Measurements from ENCODE around the gene MACROD2.

MACROD2 gene

DNA sequence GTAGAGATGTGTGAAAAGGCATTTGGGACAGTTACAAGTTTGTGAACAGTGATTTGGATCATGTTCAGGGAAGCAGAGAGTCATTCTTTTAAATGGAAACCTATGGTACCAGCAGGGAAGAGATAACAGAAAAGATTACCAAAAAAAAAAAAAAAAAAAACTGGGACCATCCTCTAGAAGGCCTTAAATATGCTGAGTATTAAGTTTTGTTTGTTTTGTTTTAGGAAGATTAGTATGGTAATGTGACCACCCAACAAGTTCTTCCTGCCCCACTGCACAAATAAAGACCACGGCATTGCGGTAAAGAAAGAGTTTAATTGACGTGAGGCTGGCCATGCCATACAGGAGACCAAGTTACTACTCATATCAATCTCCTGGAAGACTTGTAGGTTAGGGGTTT lies 1631.8 kb downstream of the MACROD2 start:
- DNase-seq (ENCODE audit: low read depth), result no peak
- TF ChIP-seq, protein P1, sequence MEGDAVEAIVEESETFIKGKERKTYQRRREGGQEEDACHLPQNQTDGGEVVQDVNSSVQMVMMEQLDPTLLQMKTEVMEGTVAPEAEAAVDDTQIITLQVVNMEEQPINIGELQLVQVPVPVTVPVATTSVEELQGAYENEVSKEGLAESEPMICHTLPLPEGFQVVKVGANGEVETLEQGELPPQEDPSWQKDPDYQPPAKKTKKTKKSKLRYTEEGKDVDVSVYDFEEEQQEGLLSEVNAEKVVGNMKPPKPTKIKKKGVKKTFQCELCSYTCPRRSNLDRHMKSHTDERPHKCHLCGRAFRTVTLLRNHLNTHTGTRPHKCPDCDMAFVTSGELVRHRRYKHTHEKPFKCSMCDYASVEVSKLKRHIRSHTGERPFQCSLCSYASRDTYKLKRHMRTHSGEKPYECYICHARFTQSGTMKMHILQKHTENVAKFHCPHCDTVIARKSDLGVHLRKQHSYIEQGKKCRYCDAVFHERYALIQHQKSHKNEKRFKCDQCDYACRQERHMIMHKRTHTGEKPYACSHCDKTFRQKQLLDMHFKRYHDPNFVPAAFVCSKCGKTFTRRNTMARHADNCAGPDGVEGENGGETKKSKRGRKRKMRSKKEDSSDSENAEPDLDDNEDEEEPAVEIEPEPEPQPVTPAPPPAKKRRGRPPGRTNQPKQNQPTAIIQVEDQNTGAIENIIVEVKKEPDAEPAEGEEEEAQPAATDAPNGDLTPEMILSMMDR (conservative IDR thresholded peaks at IDR 0.05; ENCODE audit: low read depth, low read length), result no peak
- no peak overlapping the region for H3K4me3 ChIP-seq (ENCODE audit: low read length)

- TF ChIP-seq, protein P1 (conservative IDR thresholded peaks at IDR 0.05; ENCODE audit: low read depth, low read length), result no peak
- no peak overlapping the region for H3K4me3 ChIP-seq (ENCODE audit: low read length)
- DNase-seq (ENCODE audit: low read depth), result no peak
Measured at GRCh38 chr20:15627501-15627903, 1632.2 kb downstream of the MACROD2 start.

DNA sequence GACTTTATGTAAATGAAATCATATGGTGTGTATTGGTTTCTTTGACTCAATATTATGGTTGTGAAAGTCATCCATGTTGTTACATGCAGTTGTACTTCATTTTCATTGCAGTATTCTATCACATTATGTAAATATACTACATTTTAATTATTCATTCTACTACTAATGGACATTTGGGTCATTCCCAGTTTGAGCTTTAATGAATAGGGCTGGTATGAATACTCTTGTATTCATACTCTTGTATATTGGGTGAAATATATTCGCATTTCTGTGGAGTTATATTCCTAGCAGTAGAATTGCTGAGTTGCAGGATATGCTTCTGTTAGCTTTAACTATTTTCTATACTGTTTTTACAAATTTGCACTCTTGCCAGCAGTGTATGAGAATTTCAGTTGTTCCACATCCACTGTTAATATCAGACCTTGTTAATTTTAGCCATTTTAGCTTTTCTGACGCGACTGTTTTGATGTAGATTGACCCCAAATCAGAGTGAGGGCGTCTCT lies 1633.6 kb downstream of the MACROD2 start:
- no peak for DNase-seq (ENCODE audit: low read depth)
- TF ChIP-seq, protein P1 (conservative IDR thresholded peaks at IDR 0.05; ENCODE audit: low read depth, low read length), result no peak

GRCh38 chr20:15630360-15630759 lies 1635.0 kb downstream of the MACROD2 start:
- H3K4me3 ChIP-seq (ENCODE audit: low read length), result no peak overlapping the region
- DNase-seq (ENCODE audit: low read depth), result no peak
- TF ChIP-seq, protein P1 (conservative IDR thresholded peaks at IDR 0.05; ENCODE audit: low read depth, low read length), result no peak

More for the DNA sequence above, 1633.6 kb downstream of the MACROD2 start:
- no peak overlapping the region for H3K4me3 ChIP-seq (ENCODE audit: low read length)

DNA sequence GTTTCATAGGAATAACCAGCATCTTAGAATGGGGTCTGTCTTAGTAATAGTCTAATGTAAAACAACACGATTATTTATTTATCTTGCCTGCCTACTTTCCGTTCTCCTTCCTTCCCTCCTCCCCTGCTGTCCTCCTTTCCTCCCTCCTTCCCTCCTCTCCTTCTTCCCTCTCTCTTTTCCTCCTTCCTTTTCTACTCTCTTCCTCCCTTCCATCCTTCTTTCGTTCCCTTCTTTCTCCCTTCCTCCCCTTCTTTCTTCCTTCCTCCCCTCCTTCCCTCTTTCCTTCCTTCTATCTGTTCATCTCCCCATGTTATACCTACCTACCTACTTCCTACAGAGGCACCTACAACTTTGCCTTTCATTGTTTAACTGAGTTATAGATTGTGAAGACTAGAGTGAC lies 1637.4 kb downstream of the MACROD2 start:
- H3K4me3 ChIP-seq (ENCODE audit: low read length), result no peak overlapping the region
- TF ChIP-seq, protein P1 (conservative IDR thresholded peaks at IDR 0.05; ENCODE audit: low read depth, low read length), result no peak
- DNase-seq (ENCODE audit: low read depth), result no peak

- no peak for DNase-seq (ENCODE audit: low read depth)
- TF ChIP-seq, protein P1 (conservative IDR thresholded peaks at IDR 0.05; ENCODE audit: low read depth, low read length), result no peak
- H3K4me3 ChIP-seq (ENCODE audit: low read length), result no peak overlapping the region
Measured at GRCh38 chr20:15634102-15634501, 1638.8 kb downstream of the MACROD2 start.

- TF ChIP-seq, protein P1 (conservative IDR thresholded peaks at IDR 0.05; ENCODE audit: low read depth, low read length), result no peak
- H3K4me3 ChIP-seq (ENCODE audit: low read length), result no peak overlapping the region
Measured at GRCh38 chr20:15637546-15637945, 1642.2 kb downstream of the MACROD2 start.

More at GRCh38 chr20:15637546-15637945, 1642.2 kb downstream of the MACROD2 start:
- DNase-seq (ENCODE audit: low read depth), result no peak

All from retinal pigment epithelial cell (primary cell).